ENCODE results near the gene CDK1.
"Not testable (repeated sequence)": the region's sequence is repeated elsewhere in the genome, so short reads cannot be mapped to it uniquely, and the experiment has no call there.

Gene CDK1

DNA sequence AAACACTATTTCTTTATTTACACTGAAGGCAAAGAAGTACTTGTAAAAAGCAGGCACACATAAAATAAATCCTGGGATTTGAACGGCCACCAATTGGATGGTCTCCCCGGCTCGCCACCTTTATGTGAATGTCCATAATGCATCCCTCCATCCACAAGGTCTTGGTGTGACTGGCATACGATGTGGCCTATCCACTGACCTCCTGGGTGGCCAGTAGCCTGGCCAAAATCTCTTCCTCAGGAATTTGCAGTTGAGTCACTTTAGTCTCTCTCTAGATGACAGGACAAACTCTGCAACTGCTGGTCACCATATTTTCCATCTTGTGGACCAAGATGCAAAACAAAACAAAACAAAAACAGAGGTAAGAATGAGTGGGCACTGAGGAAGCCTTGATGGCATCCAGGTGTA, 39.1 kb downstream of the CDK1 start:
- Histone ChIP-seq H3K36me3 (ENCODE audit: insufficient read depth, low read length) (no peaks in the 10 kb centered on the region), H3K4me1 (ENCODE audit: insufficient read depth, low read length) (no peaks in the 10 kb centered on the region), H3K4me3 (ENCODE audit: low read length) (no peak overlapping the region), H3K27ac (ENCODE audit: low read depth, low read length) (no peak overlapping the region), H3K9me3 (ENCODE audit: insufficient read depth, low read depth, low read length) (no peaks in the 10 kb centered on the region), H3K27me3 (ENCODE audit: insufficient read depth, low read length) (no peaks in the 10 kb centered on the region), H3K9ac (ENCODE audit: low read depth, low read length) (no peak overlapping the region)
- WGBS = 90% methylated on average over 4 of the region's 4 CpGs

- Histone ChIP-seq H3K27me3 (ENCODE audit: insufficient read depth, low read length) (no peaks in the 10 kb centered on the region), H3K27ac (ENCODE audit: low read depth, low read length) (no peak overlapping the region), H3K4me3 (ENCODE audit: low read length) (no peak overlapping the region), H3K9me3 (ENCODE audit: insufficient read depth, low read depth, low read length) (no peaks in the 10 kb centered on the region), H3K9ac (ENCODE audit: low read depth, low read length) (no peak overlapping the region), H3K4me1 (ENCODE audit: insufficient read depth, low read length) (no peaks in the 10 kb centered on the region), H3K36me3 (ENCODE audit: insufficient read depth, low read length) (no peaks in the 10 kb centered on the region)
- 80% methylated on average over 3 of the region's 3 CpGs for WGBS
Observed at GRCh38 chr10:60818134-60818770, 40.0 kb downstream of the CDK1 start.

DNA sequence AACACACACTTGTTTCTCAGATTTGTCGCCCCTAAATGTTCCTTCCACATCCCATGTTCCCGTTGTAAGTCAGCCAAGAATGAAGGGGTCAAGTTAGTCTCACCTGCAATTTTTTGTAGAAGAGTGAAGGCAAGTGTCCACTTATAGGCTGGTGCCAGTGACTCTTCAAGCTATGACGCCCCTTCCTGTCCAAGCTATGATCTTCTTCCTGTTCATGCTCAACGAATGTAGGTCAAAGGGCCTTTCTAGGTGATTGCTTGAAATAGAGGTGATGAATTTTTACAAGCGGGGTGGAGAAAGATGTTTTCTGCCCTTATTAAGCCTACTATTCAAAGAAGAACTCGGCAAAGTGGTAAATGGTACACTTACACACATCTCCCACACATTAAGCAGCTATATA, 41.0 kb downstream of the CDK1 start:
- H3K36me3 ChIP-seq (ENCODE audit: insufficient read depth, low read length) = no peaks in the 10 kb centered on the region
- H3K4me3 ChIP-seq (ENCODE audit: low read length) = no peak overlapping the region
- H3K9me3 ChIP-seq (ENCODE audit: insufficient read depth, low read depth, low read length) = no peaks in the 10 kb centered on the region
- no peaks in the 10 kb centered on the region for H3K27me3 ChIP-seq (ENCODE audit: insufficient read depth, low read length)
- no peaks in the 10 kb centered on the region for H3K4me1 ChIP-seq (ENCODE audit: insufficient read depth, low read length)
- H3K27ac ChIP-seq (ENCODE audit: low read depth, low read length) = no peak overlapping the region
- WGBS = 97% methylated on average over 5 of the region's 6 CpGs
- no peak overlapping the region for H3K9ac ChIP-seq (ENCODE audit: low read depth, low read length)

GRCh38 chr10:60820093-60820754, 41.9 kb downstream of the CDK1 start:
- H3K27me3 ChIP-seq (ENCODE audit: insufficient read depth, low read length) = no peaks in the 10 kb centered on the region
- H3K27ac ChIP-seq (ENCODE audit: low read depth, low read length) = no peak overlapping the region
- no peaks in the 10 kb centered on the region for H3K9me3 ChIP-seq (ENCODE audit: insufficient read depth, low read depth, low read length)
- H3K9ac ChIP-seq (ENCODE audit: low read depth, low read length) = no peak overlapping the region
- WGBS = 70% methylated on average over 5 of the region's 6 CpGs
- H3K4me1 ChIP-seq (ENCODE audit: insufficient read depth, low read length) = no peaks in the 10 kb centered on the region
- H3K4me3 ChIP-seq (ENCODE audit: low read length) = no peak overlapping the region
- H3K36me3 ChIP-seq (ENCODE audit: insufficient read depth, low read length) = no peaks in the 10 kb centered on the region

DNA sequence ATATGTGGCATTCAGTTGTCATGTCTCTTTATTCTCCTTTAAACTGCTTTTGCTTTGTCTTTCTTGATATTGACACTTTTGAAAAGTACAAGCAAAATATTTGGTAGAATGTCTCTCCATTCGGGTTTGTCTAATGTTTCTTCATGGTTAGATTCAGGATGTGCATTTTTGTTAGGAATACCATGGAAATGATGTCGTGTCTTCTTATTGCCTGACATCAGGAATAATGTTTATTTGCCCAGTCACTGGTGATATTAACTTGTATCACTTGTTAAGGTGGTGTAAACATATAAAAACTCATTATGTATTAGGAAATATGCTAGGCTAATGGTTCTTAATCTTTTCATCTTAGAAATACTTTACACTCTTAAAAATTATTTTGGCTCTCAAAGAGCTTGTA, 43.4 kb downstream of the CDK1 start:
- Histone ChIP-seq H3K4me3 (ENCODE audit: low read length) (no peak overlapping the region), H3K27ac (ENCODE audit: low read depth, low read length) (no peak overlapping the region)
- WGBS = 92% methylated on average over 2 of the region's 2 CpGs

DNA sequence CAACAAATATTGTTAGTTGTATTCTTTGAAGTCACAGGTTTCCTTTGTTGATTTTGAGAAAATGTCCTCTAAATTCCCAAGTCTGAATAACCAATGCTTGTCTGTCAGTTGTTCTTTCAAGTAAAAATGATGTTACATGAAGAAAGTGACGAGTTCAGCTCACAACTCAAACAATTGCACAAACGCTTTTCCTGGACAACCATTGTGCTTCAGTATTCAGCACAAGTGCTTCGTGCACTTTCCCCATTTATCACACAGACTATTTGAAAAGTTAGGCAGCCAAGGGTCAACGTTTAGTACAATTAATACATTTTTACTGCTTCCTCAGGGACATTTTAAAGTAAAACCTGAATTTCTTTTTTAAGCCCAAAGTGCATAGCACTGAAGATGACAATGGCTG, 44.5 kb downstream of the CDK1 start:
- Histone ChIP-seq H3K36me3 (ENCODE audit: insufficient read depth, low read length) (no peaks in the 10 kb centered on the region), H3K4me1 (ENCODE audit: insufficient read depth, low read length) (peaks cover 2% of the 10 kb centered on the region; the same call in 1 of the 2 replicates), H3K27me3 (ENCODE audit: insufficient read depth, low read length) (no peaks in the 10 kb centered on the region), H3K27ac (ENCODE audit: low read depth, low read length) (no peak overlapping the region), H3K4me3 (ENCODE audit: low read length) (no peak overlapping the region), H3K9ac (ENCODE audit: low read depth, low read length) (no peak overlapping the region), H3K9me3 (ENCODE audit: insufficient read depth, low read depth, low read length) (no peaks in the 10 kb centered on the region)
- 86% methylated on average over 4 of the region's 4 CpGs for WGBS

More for the DNA sequence above, 43.4 kb downstream of the CDK1 start:
- H3K4me1 ChIP-seq (ENCODE audit: insufficient read depth, low read length) = no peaks in the 10 kb centered on the region
- no peak overlapping the region for H3K9ac ChIP-seq (ENCODE audit: low read depth, low read length)
- H3K27me3 ChIP-seq (ENCODE audit: insufficient read depth, low read length) = no peaks in the 10 kb centered on the region
- H3K9me3 ChIP-seq (ENCODE audit: insufficient read depth, low read depth, low read length) = no peaks in the 10 kb centered on the region
- H3K36me3 ChIP-seq (ENCODE audit: insufficient read depth, low read length) = no peaks in the 10 kb centered on the region

- H3K9me3 ChIP-seq (ENCODE audit: insufficient read depth, low read depth, low read length) = no peaks in the 10 kb centered on the region
- 94% methylated on average over 1 of the region's 1 CpG for WGBS
- H3K27ac ChIP-seq (ENCODE audit: low read depth, low read length) = no peak overlapping the region
- peaks cover 6% of the 10 kb centered on the region; the same call in 1 of the 2 replicates for H3K4me1 ChIP-seq (ENCODE audit: insufficient read depth, low read length)
- H3K4me3 ChIP-seq (ENCODE audit: low read length) = no peak overlapping the region
- H3K36me3 ChIP-seq (ENCODE audit: insufficient read depth, low read length) = no peaks in the 10 kb centered on the region
- no peak overlapping the region for H3K9ac ChIP-seq (ENCODE audit: low read depth, low read length)
- H3K27me3 ChIP-seq (ENCODE audit: insufficient read depth, low read length) = no peaks in the 10 kb centered on the region
Observed at GRCh38 chr10:60823324-60823723, 45.0 kb downstream of the CDK1 start.

DNA sequence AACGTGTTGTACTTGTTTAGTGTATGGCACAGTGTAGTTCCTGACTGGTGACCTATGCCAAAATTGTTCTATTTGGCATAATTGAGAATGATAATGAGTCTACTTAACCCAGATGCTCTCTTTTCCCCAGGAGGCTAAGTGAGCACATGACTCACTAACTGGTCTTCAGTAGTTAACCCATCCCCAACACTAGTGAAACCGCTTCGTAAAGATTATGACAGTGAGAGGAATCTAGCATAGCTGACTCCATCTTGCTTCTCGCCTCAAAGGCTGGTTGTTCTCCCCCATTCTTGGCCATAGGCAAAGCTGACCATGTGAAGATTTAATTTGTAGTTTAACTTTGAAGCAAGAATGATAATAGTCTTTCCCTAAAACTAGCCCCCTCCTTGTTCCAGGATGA, 47.2 kb downstream of the CDK1 start:
- Histone ChIP-seq H3K27ac (ENCODE audit: low read depth, low read length) (no peak overlapping the region), H3K9ac (ENCODE audit: low read depth, low read length) (no peak overlapping the region), H3K36me3 (ENCODE audit: insufficient read depth, low read length) (no peaks in the 10 kb centered on the region), H3K4me1 (ENCODE audit: insufficient read depth, low read length) (peaks cover 7% of the 10 kb centered on the region; the same call in 1 of the 2 replicates), H3K9me3 (ENCODE audit: insufficient read depth, low read depth, low read length) (no peaks in the 10 kb centered on the region), H3K27me3 (ENCODE audit: insufficient read depth, low read length) (no peaks in the 10 kb centered on the region), H3K4me3 (ENCODE audit: low read length) (no peak overlapping the region)
- 90% methylated on average over 4 of the region's 4 CpGs for WGBS

GRCh38 chr10:60827791-60828488, 49.7 kb downstream of the CDK1 start:
- H3K9ac ChIP-seq (ENCODE audit: low read depth, low read length) = no peak overlapping the region
- no peak overlapping the region for H3K4me3 ChIP-seq (ENCODE audit: low read length)
- H3K36me3 ChIP-seq (ENCODE audit: insufficient read depth, low read length) = no peaks in the 10 kb centered on the region
- no peak overlapping the region for H3K27ac ChIP-seq (ENCODE audit: low read depth, low read length)
- no peaks in the 10 kb centered on the region for H3K9me3 ChIP-seq (ENCODE audit: insufficient read depth, low read depth, low read length)
- WGBS = 79% methylated on average over 5 of the region's 5 CpGs
- no peaks in the 10 kb centered on the region for H3K27me3 ChIP-seq (ENCODE audit: insufficient read depth, low read length)
- H3K4me1 ChIP-seq (ENCODE audit: insufficient read depth, low read length) = peaks cover 7% of the 10 kb centered on the region; the same call in 1 of the 2 replicates

GRCh38 chr10:60828489-60828852, 50.2 kb downstream of the CDK1 start:
- H3K4me3 ChIP-seq (ENCODE audit: low read length) = no peak overlapping the region
- H3K4me1 ChIP-seq (ENCODE audit: insufficient read depth, low read length) = peaks cover 7% of the 10 kb centered on the region; the same call in 1 of the 2 replicates
- WGBS = no CpG with 5 or more reads among the region's 1 CpG
- no peaks in the 10 kb centered on the region for H3K36me3 ChIP-seq (ENCODE audit: insufficient read depth, low read length)
- no peak overlapping the region for H3K27ac ChIP-seq (ENCODE audit: low read depth, low read length)
- no peaks in the 10 kb centered on the region for H3K27me3 ChIP-seq (ENCODE audit: insufficient read depth, low read length)
- H3K9me3 ChIP-seq (ENCODE audit: insufficient read depth, low read depth, low read length) = no peaks in the 10 kb centered on the region
- H3K9ac ChIP-seq (ENCODE audit: low read depth, low read length) = no peak overlapping the region

- not testable (repeated sequence) for H3K9me3 ChIP-seq (ENCODE audit: insufficient read depth, low read depth, low read length); H3K27me3 ChIP-seq (ENCODE audit: insufficient read depth, low read length); H3K36me3 ChIP-seq (ENCODE audit: insufficient read depth, low read length); H3K4me1 ChIP-seq (ENCODE audit: insufficient read depth, low read length); H3K9ac ChIP-seq (ENCODE audit: low read depth, low read length); H3K27ac ChIP-seq (ENCODE audit: low read depth, low read length); H3K4me3 ChIP-seq (ENCODE audit: low read length)
- 90% methylated on average over 4 of the region's 4 CpGs for WGBS
Observed at GRCh38 chr10:60832136-60832535, 53.9 kb downstream of the CDK1 start.

All from HUES64 (cell line).